Amygdala (tissue), 56 donors: ENCODE data around the gene LAIR1.
"Not testable (repeated sequence)": the region's sequence is repeated elsewhere in the genome, so short reads cannot be mapped to it uniquely, and the experiment has no call there.

Source experiments
- DNase-seq, 56 donors: peaks; one replicate each; lab custom pipeline; 2025; lab: John Stamatoyannopoulos, UW

The LAIR1 gene

GRCh38 chr19:54379187-54379678 is 14.5 kb upstream of the LAIR1 start:
- DNase-seq = no peak

- no peak for DNase-seq
Observed at GRCh38 chr19:54376610-54377285, 12.0 kb upstream of the LAIR1 start.

- DNase-seq = peak in 1 of 56 donors; percentile 11
Observed at GRCh38 chr19:54375181-54375938, 10.6 kb upstream of the LAIR1 start.

- no peak for DNase-seq
Observed at GRCh38 chr19:54373781-54374631, 9.3 kb upstream of the LAIR1 start.

GRCh38 chr19:54371453-54371852 is 6.7 kb upstream of the LAIR1 start:
- DNase-seq = not testable (repeated sequence)

- DNase-seq = not testable (repeated sequence)
Observed at GRCh38 chr19:54370434-54370796, 5.7 kb upstream of the LAIR1 start.

GRCh38 chr19:54369688-54370433 is 5.1 kb upstream of the LAIR1 start:
- DNase-seq = not testable (repeated sequence)

GRCh38 chr19:54369082-54369687 is 4.5 kb upstream of the LAIR1 start:
- DNase-seq = no peak

GRCh38 chr19:54366811-54367210 is 2.1 kb upstream of the LAIR1 start:
- no peak for DNase-seq

- not testable (repeated sequence) for DNase-seq
Observed at GRCh38 chr19:54365798-54366197, 1.1 kb upstream of the LAIR1 start.

GRCh38 chr19:54361680-54362422 is 2.9 kb downstream of the LAIR1 start:
- DNase-seq = not testable (repeated sequence)

- DNase-seq = not testable (repeated sequence)
Observed at GRCh38 chr19:54359149-54359820, 5.4 kb downstream of the LAIR1 start.

- no peak for DNase-seq
Observed at GRCh38 chr19:54357381-54357780, 7.3 kb downstream of the LAIR1 start.

GRCh38 chr19:54356444-54357056 is 8.2 kb downstream of the LAIR1 start:
- DNase-seq = no peak

- no peak for DNase-seq
Observed at GRCh38 chr19:54355675-54356074, 9.1 kb downstream of the LAIR1 start.

GRCh38 chr19:54354761-54355160 is 10.0 kb downstream of the LAIR1 start:
- DNase-seq = no peak

GRCh38 chr19:54352546-54352945 is 12.2 kb downstream of the LAIR1 start:
- no peak for DNase-seq

- no peak for DNase-seq
Observed at GRCh38 chr19:54352041-54352440, 12.7 kb downstream of the LAIR1 start.
